Activated naive CD4-positive, alpha-beta T cell treated with Interleukin-2 at 50 U/mL for 16 hours (primary cell): ENCODE results near the gene EFEMP2.
A peak's percentile ranks its signal among the peaks of the same experiment; 100 is the strongest.
"Not testable (repeated sequence)": the region's sequence is repeated elsewhere in the genome, so short reads cannot be mapped to it uniquely, and the experiment has no call there.

Source experiments
- DNase-seq: peaks from one replicate; pipeline ENCODE4 v3.0.0-alpha.2; 2020

The EFEMP2 gene

DNA sequence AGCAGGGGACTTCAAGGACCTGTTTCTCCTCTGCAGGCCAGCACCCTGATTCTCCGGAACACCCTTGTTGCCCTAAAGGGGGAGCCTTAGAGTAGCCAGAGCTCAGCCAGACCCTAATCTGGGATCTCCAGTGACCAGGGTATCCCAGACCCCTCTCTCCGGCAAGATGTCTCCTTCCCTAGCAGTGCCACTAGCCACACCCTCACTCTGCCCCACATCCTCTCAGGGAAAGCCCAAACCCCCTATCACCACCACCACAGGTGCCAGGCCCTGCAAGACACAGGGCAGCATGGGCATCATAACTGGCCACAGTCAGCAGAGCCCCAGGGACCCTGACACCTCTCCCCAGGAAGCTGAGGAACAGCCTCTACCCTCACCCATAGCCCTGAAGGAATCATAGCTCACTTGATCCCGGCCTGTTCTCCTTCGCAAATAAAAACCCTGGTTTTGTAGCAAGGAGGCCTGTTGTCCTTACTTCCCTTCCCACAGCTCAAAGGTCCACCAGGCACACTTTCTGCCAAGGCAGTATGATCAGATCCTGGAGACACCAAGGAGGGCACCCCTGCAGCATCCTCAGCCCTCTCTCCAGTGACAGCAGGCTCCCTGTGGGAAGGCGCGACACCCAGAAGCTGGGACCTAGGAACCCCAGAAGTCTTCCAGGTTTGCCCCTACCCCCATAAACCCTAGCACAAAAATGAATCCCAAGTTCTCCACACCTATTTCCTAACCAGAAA is 19.2 kb downstream of the EFEMP2 start:
- no peak for DNase-seq

DNA sequence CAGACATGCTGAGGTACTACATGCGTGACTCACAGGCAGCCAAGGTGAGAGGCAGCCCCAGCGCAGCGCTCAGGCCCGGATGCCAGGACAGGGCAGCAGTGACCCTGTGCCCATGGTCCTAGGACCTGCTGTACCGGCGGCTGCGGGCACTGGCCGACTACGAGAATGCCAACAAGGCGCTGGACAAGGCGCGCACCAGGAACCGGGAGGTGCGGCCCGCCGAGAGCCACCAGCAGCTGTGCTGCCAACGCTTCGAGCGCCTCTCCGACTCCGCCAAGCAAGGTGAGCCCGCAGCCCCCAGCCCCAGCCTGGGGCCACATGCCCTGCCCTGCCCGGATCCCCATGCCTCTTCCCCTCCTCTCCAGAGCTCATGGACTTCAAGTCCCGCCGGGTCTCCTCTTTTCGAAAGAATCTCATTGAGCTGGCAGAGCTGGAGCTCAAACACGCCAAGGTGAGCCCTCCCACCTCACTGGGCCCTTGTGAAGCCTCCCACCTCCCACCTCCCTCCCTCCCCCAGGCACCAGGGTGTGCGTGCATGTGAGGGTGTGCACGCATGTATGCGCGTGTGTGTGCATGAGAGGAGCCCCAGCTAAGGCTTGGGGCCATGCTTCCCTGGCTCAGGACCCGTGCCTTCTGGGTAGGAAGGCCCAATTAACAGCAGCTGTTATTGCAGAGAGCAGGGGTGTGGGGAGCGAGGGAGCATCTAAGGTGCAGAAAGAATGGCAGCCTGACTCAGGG is 19.9 kb downstream of the EFEMP2 start:
- DNase-seq = no peak

DNA sequence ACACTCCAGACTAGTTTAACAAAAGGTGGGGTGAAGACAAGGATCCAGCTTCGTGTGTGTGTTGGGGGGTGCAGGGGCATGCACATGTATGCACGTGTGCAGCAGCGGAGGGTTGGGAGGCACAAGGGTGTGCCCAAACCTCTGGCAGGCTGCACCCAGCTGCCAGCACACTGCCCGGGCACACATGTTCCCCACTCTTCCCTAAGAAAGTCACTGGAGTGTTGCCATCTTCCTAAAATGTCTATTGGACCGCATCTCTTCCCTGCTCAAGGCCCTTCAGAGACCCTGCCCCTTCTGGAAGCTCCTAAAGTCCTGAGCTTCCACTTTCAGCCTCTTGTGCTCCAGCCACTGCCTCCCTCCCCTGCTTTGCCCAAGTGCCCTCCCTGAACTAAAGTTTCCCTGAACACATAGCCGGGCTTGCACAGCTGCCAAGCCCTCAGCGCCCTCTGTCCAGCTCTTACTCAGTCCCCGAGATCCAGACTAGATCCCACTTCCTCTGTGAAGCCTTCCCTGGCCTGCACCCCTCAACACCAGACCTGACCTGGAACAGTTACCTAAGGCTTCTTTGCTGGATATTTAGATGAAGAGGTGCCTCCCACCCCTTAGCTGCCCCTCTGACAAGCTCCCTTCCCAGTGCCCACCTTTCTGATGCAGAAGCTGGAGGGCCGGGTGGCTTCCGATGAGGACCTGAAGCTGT is 20.6 kb downstream of the EFEMP2 start:
- DNase-seq = no peak

DNA sequence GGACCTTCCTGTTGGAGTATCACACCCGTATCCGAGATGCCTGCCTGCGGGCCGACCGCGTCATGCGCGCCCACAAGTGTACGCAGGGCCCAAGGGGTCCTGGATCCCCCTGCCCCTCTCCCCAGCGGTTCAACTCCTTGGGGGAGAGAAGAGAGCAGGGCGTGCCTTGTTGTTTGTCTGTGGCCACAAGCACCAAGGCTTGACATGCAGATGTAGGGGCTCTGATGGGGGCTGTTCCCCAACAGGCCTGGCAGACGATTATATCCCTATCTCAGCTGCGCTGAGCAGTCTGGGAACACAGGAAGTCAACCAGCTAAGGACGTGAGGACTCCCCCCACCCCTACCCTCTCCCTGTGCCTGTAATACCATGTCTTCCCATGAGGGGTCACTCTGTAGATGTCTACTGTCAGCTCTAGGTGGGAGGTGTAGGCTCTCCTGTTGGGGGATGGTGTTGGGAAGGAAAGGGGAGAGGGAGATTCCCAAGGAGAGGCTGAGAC is 21.5 kb downstream of the EFEMP2 start:
- DNase-seq = no peak

DNA sequence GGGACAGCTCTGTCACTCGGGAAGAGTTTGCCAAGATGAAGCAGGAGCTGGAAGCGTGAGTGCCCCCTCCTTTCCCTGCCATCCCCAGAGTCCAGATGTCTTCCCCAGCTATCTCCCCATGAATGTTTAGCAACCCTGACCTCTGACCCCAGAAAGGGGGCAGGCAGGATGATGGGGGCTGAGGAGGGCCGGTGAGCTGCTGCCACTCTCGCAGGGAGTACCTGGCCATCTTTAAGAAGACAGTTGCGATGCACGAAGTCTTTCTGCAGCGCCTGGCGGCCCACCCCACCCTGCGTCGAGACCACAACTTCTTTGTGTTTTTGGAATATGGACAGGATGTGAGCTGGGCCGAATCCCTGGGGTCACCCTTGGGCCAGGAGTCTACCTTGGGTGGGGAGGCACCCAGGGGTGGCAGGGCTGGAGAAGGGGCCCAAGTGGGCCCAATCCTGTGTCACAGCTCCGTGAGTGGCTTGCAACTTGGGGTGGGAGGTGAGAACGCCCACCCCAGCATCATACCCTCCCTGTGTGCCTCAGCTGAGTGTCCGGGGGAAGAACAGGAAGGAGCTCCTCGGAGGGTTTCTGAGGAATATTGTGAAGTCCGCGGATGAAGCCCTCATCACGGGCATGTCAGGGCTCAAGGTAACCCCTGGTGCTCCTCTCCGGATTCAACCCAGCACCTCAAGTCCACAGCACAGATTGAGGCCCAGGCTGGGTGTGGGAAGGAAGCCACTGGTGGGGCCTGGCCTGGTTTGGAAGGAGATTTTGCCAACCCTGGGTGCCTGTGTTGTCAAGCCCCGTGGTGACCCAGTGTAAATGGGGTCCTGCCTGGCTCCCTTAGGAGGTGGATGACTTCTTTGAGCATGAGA is 22.1 kb downstream of the EFEMP2 start:
- no peak for DNase-seq

DNA sequence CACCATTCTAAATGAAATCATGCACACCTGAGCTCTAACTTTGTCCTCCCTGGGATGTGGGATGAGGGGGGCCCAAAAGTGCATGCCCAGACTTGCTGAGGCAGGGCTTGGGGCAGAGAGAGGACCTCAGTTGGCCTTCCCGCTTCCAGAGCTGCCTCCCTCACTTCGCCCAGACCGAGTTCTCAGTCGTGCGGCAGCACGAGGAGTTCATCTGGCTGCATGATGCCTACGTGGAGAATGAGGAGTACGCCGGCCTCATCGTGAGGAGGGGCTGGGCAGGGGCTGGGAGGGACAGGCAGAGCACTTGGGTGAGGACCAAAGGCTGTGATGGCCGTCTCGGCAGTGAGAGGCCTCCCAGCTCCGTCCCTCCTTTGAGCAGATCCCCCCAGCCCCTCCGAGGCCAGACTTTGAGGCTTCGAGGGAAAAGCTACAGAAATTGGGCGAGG is 22.8 kb downstream of the EFEMP2 start:
- DNase-seq = no peak

DNA sequence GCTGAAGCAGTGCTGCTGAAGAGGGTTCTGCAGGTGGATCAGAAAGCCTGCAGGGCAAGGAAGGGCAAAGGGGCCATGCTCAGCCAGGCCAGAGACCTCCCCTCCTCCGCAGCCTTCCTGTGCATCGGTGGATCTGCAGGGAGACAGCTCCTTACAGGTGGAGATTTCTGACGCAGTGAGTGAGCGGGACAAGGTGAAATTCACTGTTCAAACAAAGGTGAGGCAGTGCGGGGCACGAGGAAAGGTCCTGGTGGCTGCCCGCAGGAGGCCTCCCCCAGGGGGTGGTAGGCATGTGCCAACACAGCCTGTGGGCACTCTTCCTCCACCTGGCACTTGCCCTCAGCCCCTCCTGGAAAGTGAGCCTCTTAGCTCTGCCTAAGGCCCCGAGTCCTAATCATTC is 23.2 kb downstream of the EFEMP2 start:
- DNase-seq = no peak

DNA sequence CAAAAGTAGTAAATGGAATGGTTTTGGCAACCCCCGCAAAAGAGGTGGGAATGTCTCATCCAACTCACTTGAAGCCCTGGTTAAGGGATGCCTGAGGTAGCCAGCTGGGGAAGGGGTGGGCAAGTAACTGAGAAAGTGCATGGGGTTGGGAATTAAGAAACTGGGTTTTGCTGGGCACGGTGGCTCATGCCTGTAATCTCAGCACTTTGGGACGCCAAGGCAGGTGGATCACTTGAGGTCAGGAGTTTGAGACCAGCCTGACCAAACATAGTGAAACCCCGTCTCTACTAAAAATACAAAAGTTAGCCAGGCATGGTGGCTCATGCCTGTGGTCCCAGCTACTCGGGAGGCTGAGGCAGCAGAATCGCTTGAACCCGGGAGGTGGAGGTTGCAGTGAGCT is 23.9 kb downstream of the EFEMP2 start:
- DNase-seq = not testable (repeated sequence)

DNA sequence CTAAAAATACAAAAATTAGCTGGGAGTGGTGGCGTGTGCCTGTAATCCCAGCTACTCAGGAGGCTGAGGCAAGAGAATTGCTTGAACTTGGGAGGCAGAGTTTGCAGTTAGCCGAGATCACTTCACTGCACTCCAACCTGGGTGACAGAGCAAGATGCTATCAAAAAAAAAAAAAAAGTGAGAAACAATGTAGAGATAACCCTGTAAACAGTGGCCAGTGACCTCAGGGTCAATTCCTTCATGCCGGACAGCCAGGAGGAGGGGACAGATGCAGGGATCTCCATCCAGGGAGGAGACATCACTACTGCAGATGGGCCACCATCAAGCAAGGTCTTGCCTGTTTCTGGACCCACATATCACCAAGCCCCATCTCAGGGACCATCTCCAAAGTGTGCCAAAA is 24.9 kb downstream of the EFEMP2 start:
- DNase-seq = no peak

DNA sequence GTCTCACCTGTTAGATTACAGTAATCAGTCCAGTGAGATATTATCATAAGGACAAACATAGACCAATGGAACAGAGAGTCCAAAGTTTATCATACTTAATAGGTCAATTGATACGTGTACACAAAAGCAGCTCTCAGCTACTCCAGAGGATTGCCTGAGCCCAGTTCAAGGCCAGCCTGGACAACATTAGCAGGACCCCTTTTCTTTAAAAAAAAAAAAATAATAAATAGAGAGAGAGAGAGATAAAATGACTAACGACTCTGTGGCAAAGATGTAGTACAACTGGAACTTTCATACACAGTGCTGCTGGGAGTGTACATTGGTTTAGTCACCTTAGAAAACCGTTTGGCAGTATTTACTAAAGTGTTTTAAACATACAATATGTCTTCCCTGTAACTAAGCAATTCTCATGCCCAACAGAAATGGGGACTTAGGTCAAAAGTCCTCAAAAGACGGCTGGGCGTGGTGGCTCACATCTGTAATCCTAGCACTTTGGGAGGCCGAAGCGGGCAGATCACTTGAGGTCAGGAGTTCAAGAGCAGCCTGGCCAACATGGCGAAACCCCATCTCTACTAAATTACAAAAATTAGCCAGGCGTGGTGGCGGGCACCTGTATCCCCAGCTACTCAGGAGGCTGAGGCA is 28.2 kb downstream of the EFEMP2 start:
- DNase-seq = no peak

DNA sequence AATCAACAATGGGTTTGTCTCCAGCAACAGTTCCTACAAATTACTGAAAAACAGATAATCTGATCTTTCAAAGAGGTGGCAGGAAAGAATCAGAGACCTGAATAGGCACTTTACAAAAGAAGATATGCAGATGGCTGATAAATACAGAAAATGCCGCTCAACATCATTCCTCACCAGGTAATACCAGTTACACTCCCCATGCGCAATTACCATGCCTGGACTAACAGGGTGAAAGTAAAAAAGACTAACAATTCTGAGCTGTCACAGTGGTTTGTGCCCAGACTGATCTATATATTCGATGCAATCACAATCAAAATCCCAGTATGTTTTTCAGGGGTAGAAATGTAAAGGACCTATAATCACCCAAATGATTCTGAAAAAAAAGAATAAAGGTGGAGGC is 28.8 kb downstream of the EFEMP2 start:
- DNase-seq = no peak

DNA sequence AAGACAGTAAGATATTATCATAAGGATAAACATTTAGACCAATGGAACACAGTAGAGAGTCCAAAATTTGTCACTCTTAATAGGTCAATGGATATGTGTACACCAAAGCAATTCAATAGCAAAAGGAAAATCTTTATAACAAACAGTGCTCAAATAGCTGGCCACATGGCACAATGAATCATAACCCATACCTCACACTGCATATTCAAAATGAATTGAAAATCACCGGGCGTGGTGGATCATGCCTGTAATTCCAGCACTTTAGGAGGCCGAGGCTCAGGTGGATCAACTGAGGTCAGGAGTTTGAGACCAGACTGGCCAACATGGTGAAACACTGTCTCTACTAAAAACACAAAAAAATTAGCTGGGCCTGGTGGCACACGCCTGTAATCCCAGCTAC is 30.5 kb downstream of the EFEMP2 start:
- DNase-seq = no peak

DNA sequence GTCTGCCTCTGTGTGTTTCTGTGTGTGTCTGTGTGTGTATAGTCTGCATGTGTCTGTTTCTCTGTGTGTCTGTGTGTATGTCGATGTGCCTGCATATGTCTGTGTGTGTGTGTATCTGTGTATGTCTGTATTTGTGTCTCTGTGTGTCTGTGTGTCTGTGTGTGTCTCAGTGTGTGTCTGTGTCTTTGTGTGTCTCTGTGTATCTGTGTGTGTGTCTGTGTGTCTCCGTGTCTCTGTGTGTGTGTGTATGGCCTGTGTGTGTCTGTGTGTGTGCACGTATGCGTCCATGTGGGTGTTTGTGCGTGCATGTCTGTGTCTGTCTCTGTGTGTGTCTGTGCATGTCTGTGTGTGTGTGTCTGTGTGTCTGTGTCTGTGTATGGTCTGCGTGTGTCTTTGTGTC is 38.4 kb downstream of the EFEMP2 start:
- DNase-seq = no peak

DNA sequence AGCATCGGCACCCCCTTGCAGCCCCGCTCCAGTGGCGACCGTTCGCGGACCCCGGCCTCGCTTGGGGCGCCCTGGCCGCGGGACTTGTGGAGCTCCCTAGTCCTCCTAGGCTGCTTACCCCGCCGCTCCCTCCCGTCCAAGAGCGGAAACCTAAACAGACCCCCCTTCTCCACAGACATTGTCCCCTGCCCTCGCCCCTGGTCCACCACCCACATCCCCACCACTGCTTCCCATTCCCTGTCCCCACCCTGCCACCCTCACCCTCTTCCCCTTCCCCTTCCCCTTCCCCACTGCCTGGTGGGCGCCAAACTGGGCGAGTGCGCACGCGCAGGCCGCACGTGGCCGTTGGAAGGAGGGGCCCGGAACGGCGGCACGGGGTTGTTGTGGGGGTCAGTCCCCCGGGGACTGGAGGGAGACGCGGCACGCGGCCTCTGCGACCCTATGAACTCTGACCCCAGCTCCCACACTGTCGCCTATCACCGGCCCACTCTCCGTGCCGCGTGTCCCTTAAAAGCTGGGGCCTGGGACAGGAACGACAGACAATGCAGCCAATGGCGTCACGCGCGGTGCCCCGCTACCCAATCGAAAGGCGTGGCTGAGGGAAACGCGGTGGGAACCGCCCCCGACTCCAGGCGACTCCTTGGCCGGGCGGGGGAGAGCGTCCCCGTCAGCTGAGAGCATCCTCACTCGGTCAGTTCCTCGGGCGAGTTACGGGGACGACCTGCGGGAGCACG is 39.1 kb downstream of the EFEMP2 start, which contains the start of gene SNX32:
Gene SNX32, plus strand, starts transcription at position 667 of the 734 bp plus-strand sequence. CDS start 103 bp downstream, outside the sequence.
- peak; percentile 96 for DNase-seq

DNA sequence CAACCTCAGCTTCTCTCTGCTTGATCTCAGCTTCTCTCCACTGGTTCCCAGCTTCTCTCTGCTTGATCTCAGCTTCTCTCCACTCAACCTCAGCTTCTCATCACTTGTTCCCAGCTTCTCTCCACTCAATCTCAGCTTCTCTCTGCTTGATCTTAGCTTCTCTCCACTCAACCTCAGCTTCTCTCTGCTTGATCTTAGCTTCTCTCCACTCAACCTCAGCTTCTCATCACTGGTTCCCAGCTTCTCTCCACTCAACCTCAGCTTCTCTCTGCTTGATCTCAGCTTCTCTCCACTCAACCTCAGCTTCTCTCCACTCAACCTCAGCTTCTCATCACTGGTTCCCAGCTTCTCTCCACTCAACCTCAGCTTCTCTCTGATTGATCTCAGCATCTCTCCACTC is 40.4 kb downstream of the EFEMP2 start:
- DNase-seq = not testable (repeated sequence)

DNA sequence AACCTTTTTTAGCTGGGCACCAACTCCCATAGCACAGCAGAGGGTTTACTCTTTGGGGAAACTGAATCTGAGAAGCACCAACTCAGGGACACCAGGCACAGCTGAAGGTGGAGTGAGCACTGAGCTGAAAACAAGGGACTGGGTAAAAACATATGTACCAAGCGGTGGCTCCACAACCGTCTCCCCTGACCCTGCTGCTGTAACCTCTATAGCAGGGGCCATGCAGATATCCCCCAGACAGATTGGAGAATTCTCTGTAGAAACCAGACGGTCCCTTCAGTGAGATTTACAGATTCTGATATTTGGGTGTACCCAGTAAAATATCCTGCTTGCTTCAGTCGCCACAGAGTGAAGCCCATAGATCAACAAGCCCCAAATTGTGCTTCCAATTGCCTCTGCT is 43.1 kb downstream of the EFEMP2 start:
- no peak for DNase-seq

DNA sequence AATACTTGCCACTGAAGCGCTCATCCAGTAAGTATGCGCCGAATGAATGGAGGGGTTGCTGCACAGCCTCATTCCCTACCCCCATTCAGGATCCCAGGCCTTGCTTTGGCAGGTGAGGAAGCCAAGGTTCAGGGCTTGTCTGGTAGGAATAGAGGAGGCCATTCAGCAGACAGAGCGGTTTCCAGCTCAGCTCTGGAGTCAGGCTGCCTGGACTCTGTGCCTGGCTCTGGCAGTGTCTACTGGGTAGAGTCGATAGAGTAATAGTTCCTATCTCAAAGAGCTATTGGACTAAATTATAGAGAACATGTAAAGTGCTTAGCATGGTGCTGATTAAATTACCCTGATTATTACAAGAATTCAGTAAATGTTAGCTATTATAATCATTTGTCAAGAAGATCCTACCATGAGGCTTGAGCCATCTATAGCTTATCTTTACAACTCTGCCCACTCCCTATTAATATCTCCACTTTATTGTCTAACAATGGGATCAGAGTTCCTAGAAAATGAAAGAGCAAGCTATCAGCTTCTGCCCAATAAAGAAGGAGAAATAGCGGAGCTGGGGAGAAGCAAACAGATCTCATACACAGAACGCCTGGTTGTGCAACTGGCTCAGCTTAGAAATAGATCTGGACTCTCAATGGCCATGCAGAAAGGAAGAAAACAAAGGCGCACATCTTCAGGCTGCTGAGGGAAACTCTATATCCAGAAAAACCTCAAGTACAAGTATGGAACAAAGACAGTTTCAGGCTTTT is 45.4 kb downstream of the EFEMP2 start:
- no peak for DNase-seq

DNA sequence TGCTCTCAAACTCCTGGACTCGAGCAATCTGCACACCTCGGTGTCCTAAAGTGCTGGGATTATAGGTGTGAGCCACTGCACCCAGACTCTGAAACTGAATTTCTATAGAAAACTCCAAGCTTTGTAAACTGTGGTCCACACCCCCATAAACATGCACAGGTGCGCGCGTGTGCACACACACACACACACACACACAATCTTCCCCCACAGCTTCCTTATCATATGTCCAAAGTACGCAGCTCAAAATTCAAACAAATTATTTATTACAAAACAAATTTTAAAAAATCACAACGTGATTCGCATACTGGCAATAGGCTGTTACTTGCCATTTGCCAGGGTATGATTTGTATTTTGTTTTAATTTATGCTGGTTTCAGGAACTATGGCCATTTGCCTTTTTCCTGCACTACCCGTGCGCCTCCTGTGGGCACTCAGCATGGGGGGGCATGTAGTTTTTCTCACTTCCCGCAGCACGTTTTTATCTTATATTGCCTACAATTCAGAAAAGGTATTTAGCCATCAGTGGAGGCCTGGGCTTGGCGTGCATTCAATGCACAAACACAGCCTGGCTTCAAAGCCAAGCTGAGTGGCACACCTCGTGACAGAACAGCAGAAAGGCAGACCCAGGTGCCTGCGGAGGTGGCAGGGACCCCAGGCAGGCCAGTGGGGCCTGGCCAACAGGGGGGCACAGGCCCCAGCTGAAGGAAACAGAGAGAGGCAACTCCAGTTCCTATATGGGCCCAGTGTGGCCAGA is 49.6 kb downstream of the EFEMP2 start:
- no peak for DNase-seq

DNA sequence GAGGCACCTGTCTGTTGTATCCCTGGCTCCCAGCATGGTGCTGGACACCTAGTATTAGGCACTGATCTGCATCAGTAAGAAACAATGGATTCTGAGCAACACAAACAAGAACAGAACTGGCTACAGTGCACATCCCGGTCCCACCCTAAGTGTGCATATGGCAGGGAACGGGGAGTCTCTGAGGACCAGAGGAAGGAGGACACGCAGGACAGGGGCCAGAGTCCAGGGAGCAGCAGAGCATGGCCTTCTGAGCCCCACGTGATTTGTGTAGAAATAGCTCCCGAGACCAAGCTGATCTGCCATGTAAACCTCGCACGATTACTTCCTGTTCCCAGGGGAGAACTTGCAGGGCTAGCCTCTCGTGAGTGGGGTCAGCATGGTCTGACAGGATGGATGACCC is 51.5 kb downstream of the EFEMP2 start:
- no peak for DNase-seq
